ENCODE data around the gene BATF2. TPM values are rescaled to one million over a fixed set of nuclear protein-coding genes. Genes with fewer than 3 reads are reported as not detected.

The BATF2 gene
- total and polyA plus RNA-seq, 10 of the 15 experiments (the other 5 are each of a cell fraction or from before 2014, with no cell fraction given), result 0.18 to 1.1 (median 0.38) TPM; not detected in 1

GRCh38 chr11:65013888-65014725 is 17.3 kb upstream of the BATF2 start, which contains the start of gene ARL2 (continued):
- TF ChIP-seq, protein P1, sequence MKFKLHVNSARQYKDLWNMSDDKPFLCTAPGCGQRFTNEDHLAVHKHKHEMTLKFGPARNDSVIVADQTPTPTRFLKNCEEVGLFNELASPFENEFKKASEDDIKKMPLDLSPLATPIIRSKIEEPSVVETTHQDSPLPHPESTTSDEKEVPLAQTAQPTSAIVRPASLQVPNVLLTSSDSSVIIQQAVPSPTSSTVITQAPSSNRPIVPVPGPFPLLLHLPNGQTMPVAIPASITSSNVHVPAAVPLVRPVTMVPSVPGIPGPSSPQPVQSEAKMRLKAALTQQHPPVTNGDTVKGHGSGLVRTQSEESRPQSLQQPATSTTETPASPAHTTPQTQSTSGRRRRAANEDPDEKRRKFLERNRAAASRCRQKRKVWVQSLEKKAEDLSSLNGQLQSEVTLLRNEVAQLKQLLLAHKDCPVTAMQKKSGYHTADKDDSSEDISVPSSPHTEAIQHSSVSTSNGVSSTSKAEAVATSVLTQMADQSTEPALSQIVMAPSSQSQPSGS (IDR thresholded peaks at IDR 0.05; ENCODE audit: low read length), result no peak
- TF ChIP-seq MYC (IDR thresholded peaks at IDR 0.05; ENCODE audit: insufficient read depth, insufficient read length, insufficient replicate concordance, low read length, severe bottlenecking), result peak; percentile 49
- no peak for TF ChIP-seq CREB1 (IDR thresholded peaks at IDR 0.05; ENCODE audit: low read depth)
- TF ChIP-seq DPF2 (IDR thresholded peaks at IDR 0.05), result peak; percentile 79
- TF ChIP-seq FOXM1 (IDR thresholded peaks at IDR 0.05; ENCODE audit: low read depth, low read length), result no peak; the same call in 1 of the 2 replicates
- 0 out of 2 replicates have a peak, but pooled peaks have one; percentile 73 for TF ChIP-seq PML (IDR thresholded peaks at IDR 0.05; ENCODE audit: low read length)
- no peak for TF ChIP-seq SMAD1 (IDR thresholded peaks at IDR 0.05; ENCODE audit: low read depth, partially characterized antibody)
- TF ChIP-seq ELK1 (IDR thresholded peaks at IDR 0.05; ENCODE audit: low read depth, low read length), result no peak; the same call in 1 of the 2 replicates
- TF ChIP-seq NR2C1 (IDR thresholded peaks at IDR 0.05), result peak; percentile 20; the same call in 1 of the 2 replicates
- peak; percentile 76; the same call in 1 of the 2 replicates for TF ChIP-seq ZNF217 (IDR thresholded peaks at IDR 0.05)
- TF ChIP-seq BCL3 (IDR thresholded peaks at IDR 0.05; ENCODE audit: borderline replicate concordance, insufficient read depth, low read depth, low read length, poor library complexity, severe bottlenecking), result no peak
- TF ChIP-seq RFX5 (IDR thresholded peaks at IDR 0.05; ENCODE audit: low read depth, low read length), result no peak; the same call in 1 of the 2 replicates
- no peak for TF ChIP-seq SREBF1 (IDR thresholded peaks at IDR 0.05; ENCODE audit: low read length)
- TF ChIP-seq HSF1 (IDR thresholded peaks at IDR 0.05; ENCODE audit: low read depth, low read length), result no peak
- TF ChIP-seq TCF12 (IDR thresholded peaks at IDR 0.05; ENCODE audit: low read depth, low read length), result 0 out of 2 replicates have a peak, but pooled peaks have one; percentile 63
- TF ChIP-seq, protein P2, sequence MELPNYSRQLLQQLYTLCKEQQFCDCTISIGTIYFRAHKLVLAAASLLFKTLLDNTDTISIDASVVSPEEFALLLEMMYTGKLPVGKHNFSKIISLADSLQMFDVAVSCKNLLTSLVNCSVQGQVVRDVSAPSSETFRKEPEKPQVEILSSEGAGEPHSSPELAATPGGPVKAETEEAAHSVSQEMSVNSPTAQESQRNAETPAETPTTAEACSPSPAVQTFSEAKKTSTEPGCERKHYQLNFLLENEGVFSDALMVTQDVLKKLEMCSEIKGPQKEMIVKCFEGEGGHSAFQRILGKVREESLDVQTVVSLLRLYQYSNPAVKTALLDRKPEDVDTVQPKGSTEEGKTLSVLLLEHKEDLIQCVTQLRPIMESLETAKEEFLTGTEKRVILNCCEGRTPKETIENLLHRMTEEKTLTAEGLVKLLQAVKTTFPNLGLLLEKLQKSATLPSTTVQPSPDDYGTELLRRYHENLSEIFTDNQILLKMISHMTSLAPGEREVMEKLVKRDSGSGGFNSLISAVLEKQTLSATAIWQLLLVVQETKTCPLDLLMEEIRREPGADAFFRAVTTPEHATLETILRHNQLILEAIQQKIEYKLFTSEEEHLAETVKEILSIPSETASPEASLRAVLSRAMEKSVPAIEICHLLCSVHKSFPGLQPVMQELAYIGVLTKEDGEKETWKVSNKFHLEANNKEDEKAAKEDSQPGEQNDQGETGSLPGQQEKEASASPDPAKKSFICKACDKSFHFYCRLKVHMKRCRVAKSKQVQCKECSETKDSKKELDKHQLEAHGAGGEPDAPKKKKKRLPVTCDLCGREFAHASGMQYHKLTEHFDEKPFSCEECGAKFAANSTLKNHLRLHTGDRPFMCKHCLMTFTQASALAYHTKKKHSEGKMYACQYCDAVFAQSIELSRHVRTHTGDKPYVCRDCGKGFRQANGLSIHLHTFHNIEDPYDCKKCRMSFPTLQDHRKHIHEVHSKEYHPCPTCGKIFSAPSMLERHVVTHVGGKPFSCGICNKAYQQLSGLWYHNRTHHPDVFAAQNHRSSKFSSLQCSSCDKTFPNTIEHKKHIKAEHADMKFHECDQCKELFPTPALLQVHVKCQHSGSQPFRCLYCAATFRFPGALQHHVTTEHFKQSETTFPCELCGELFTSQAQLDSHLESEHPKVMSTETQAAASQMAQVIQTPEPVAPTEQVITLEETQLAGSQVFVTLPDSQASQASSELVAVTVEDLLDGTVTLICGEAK (IDR thresholded peaks at IDR 0.05; ENCODE audit: borderline replicate concordance), result no peak
- TF ChIP-seq BHLHE40 (IDR thresholded peaks at IDR 0.05; ENCODE audit: borderline replicate concordance in 1 of 2, low read depth in 2 of 2, low read length in 1 of 2), result peak; percentile 99
